ENCODE measurements around the gene KLHL13.
"Not testable (repeated sequence)": the region's sequence is repeated elsewhere in the genome, so short reads cannot be mapped to it uniquely, and the experiment has no call there.

KLHL13 gene

GRCh38 chrX:118129681-118130080 is 13.1 kb upstream of the KLHL13 start:
- Histone ChIP-seq H3K27me3 (ENCODE audit: control insufficient read depth in 1 of 2, insufficient read depth in 2 of 2, low read length in 2 of 2) (no peaks in the 10 kb centered on the region), H3K36me3 (ENCODE audit: control insufficient read depth in 2 of 2, insufficient read depth in 2 of 2, low read length in 2 of 2) (no peaks in the 10 kb centered on the region), H3K27ac (ENCODE audit: low read length) (no peak overlapping the region), H3K4me3 (ENCODE audit: low read length in 2 of 2) (no peak overlapping the region), H3K9me3 (ENCODE audit: control insufficient read depth in 2 of 2, low read length in 2 of 2) (no peaks in the 10 kb centered on the region), H3K4me1 (ENCODE audit: control insufficient read depth, insufficient read depth, low read length) (no peaks in the 10 kb centered on the region), H3K9ac (ENCODE audit: low read length in 2 of 2) (no peak overlapping the region)

- no peaks in the 10 kb centered on the region for H3K36me3 ChIP-seq (ENCODE audit: control insufficient read depth in 2 of 2, insufficient read depth in 2 of 2, low read length in 2 of 2)
- H3K4me1 ChIP-seq (ENCODE audit: control insufficient read depth, insufficient read depth, low read length), result no peaks in the 10 kb centered on the region
- no peak overlapping the region for H3K4me3 ChIP-seq (ENCODE audit: low read length in 2 of 2)
- no peak overlapping the region for H3K9ac ChIP-seq (ENCODE audit: low read length in 2 of 2)
- H3K27ac ChIP-seq (ENCODE audit: low read length), result no peak overlapping the region
- H3K27me3 ChIP-seq (ENCODE audit: control insufficient read depth in 1 of 2, insufficient read depth in 2 of 2, low read length in 2 of 2), result no peaks in the 10 kb centered on the region
- no peaks in the 10 kb centered on the region for H3K9me3 ChIP-seq (ENCODE audit: control insufficient read depth in 2 of 2, low read length in 2 of 2)
Observed at GRCh38 chrX:118128724-118129123, 12.1 kb upstream of the KLHL13 start.

DNA sequence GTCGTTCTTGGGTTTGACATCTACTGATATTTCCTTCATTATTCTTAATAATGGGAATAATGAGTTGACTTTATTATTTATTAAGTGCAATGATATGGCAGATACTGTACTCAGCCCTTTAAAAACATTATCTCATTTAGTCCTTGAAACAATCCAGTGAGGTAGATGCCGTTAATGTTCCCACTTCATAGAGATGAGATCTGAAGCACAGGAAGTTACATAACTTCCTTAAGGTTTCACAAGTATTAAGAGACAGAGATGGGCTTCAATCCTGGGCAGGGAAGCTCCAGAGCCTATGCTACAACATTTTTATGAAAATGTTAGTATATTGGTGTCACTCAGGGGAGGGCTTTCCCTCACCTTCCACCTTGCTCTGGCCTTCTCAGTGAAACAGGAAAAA is 9.7 kb upstream of the KLHL13 start:
- H3K27ac ChIP-seq (ENCODE audit: low read length), result no peak overlapping the region
- H3K9me3 ChIP-seq (ENCODE audit: control insufficient read depth in 2 of 2, low read length in 2 of 2), result no peaks in the 10 kb centered on the region
- H3K9ac ChIP-seq (ENCODE audit: low read length in 2 of 2), result no peak overlapping the region
- H3K4me1 ChIP-seq (ENCODE audit: control insufficient read depth, insufficient read depth, low read length), result no peaks in the 10 kb centered on the region
- H3K4me3 ChIP-seq (ENCODE audit: low read length in 2 of 2), result no peak overlapping the region
- H3K36me3 ChIP-seq (ENCODE audit: control insufficient read depth in 2 of 2, insufficient read depth in 2 of 2, low read length in 2 of 2), result no peaks in the 10 kb centered on the region
- no peaks in the 10 kb centered on the region for H3K27me3 ChIP-seq (ENCODE audit: control insufficient read depth in 1 of 2, insufficient read depth in 2 of 2, low read length in 2 of 2)

DNA sequence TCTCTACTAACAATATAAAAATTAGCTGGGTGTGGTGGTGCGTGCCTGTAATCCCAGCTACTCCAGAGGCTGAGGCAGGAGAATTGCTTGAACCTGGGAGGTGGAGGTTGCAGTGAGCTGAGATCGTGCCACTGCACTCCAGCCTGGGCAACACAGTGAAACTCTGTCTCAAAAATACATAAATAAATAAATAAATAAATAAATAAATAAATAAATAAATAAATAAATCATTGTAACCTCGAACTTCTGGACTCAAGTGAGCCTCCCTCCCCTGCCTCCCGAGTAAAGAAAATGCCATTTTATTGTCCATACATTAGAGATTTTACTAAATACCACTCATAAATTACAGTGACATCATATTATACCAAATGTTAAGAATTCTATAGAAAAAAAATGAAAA is 7.6 kb upstream of the KLHL13 start:
- not testable (repeated sequence) for H3K4me3 ChIP-seq (ENCODE audit: low read length in 2 of 2); H3K9ac ChIP-seq (ENCODE audit: low read length in 2 of 2); H3K27me3 ChIP-seq (ENCODE audit: control insufficient read depth in 1 of 2, insufficient read depth in 2 of 2, low read length in 2 of 2); H3K4me1 ChIP-seq (ENCODE audit: control insufficient read depth, insufficient read depth, low read length); H3K9me3 ChIP-seq (ENCODE audit: control insufficient read depth in 2 of 2, low read length in 2 of 2); H3K27ac ChIP-seq (ENCODE audit: low read length); H3K36me3 ChIP-seq (ENCODE audit: control insufficient read depth in 2 of 2, insufficient read depth in 2 of 2, low read length in 2 of 2)

GRCh38 chrX:118117741-118118140 is 1.1 kb upstream of the KLHL13 start:
- peak overlapping the region; percentile 3 for H3K27ac ChIP-seq (ENCODE audit: low read length)
- H3K9ac ChIP-seq (ENCODE audit: low read length in 2 of 2), result no peak overlapping the region
- peak overlapping the region in 1 of 2 donors; percentile 79 for H3K4me3 ChIP-seq (ENCODE audit: low read length in 2 of 2)
- H3K4me1 ChIP-seq (ENCODE audit: control insufficient read depth, insufficient read depth, low read length), result peaks cover 4% of the 10 kb centered on the region
- H3K9me3 ChIP-seq (ENCODE audit: control insufficient read depth in 2 of 2, low read length in 2 of 2), result no peaks in the 10 kb centered on the region
- no peaks in the 10 kb centered on the region for H3K36me3 ChIP-seq (ENCODE audit: control insufficient read depth in 2 of 2, insufficient read depth in 2 of 2, low read length in 2 of 2)
- no peaks in the 10 kb centered on the region for H3K27me3 ChIP-seq (ENCODE audit: control insufficient read depth in 1 of 2, insufficient read depth in 2 of 2, low read length in 2 of 2)

DNA sequence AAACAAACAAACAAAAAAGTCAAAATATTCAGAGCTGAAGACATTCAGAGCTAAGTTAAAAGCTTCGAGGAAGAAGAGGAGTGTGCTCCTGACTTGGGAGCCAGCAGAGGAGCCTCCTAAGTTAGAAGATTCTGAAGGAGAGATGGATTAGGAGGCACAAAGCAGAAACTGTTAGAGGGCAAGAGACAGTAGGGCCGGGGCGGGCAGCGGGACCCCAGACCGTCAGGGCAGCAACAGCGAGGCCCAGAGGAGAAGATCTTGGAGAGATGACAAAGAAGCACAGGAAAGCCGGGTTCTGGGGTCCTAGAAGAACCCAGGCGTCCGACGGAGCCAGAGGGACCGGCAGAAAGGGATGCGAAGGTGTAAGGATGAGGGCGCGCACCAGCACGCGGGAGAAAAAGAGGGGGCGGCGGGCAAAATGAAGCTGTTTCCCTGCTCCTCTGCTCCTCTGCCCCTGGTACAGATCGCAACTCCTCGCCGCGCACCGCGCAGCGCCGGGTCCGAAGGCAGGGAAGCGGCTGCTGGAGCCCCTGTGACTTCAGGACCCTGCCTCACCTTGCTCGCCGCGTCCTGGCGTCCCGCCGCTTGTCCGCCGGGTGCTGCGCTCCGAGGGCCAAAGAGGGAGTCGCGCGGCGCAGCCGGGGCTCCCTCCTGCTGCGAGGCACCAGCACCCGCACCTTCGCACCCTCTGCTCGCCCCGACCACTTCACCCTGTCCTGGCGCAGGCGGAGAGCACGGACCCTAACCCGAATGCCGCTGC is 477 bp downstream of the KLHL13 start:
- Histone ChIP-seq H3K4me3 (ENCODE audit: low read length in 2 of 2) (peak overlapping the region; percentile 62 to 79), H3K9me3 (ENCODE audit: control insufficient read depth in 2 of 2, low read length in 2 of 2) (no peaks in the 10 kb centered on the region), H3K4me1 (ENCODE audit: control insufficient read depth, insufficient read depth, low read length) (peaks cover 4% of the 10 kb centered on the region), H3K36me3 (ENCODE audit: control insufficient read depth in 2 of 2, insufficient read depth in 2 of 2, low read length in 2 of 2) (no peaks in the 10 kb centered on the region), H3K9ac (ENCODE audit: low read length in 2 of 2) (peak overlapping the region; percentile 51 to 68), H3K27me3 (ENCODE audit: control insufficient read depth in 1 of 2, insufficient read depth in 2 of 2, low read length in 2 of 2) (no peaks in the 10 kb centered on the region), H3K27ac (ENCODE audit: low read length) (peak overlapping the region; percentile 31)

- H3K9me3 ChIP-seq (ENCODE audit: control insufficient read depth in 2 of 2, low read length in 2 of 2), result no peaks in the 10 kb centered on the region
- H3K4me3 ChIP-seq (ENCODE audit: low read length in 2 of 2), result peak overlapping the region in 1 of 2 donors; percentile 79
- H3K36me3 ChIP-seq (ENCODE audit: control insufficient read depth in 2 of 2, insufficient read depth in 2 of 2, low read length in 2 of 2), result no peaks in the 10 kb centered on the region
- H3K27ac ChIP-seq (ENCODE audit: low read length), result no peak overlapping the region
- H3K27me3 ChIP-seq (ENCODE audit: control insufficient read depth in 1 of 2, insufficient read depth in 2 of 2, low read length in 2 of 2), result no peaks in the 10 kb centered on the region
- no peak overlapping the region for H3K9ac ChIP-seq (ENCODE audit: low read length in 2 of 2)
- H3K4me1 ChIP-seq (ENCODE audit: control insufficient read depth, insufficient read depth, low read length), result peaks cover 4% of the 10 kb centered on the region
Observed at GRCh38 chrX:118114971-118115370, 1.6 kb downstream of the KLHL13 start.

- Histone ChIP-seq H3K36me3 (ENCODE audit: control insufficient read depth in 2 of 2, insufficient read depth in 2 of 2, low read length in 2 of 2) (no peaks in the 10 kb centered on the region), H3K9ac (ENCODE audit: low read length in 2 of 2) (no peak overlapping the region), H3K4me1 (ENCODE audit: control insufficient read depth, insufficient read depth, low read length) (no peaks in the 10 kb centered on the region), H3K9me3 (ENCODE audit: control insufficient read depth in 2 of 2, low read length in 2 of 2) (no peaks in the 10 kb centered on the region), H3K4me3 (ENCODE audit: low read length in 2 of 2) (no peak overlapping the region), H3K27me3 (ENCODE audit: control insufficient read depth in 1 of 2, insufficient read depth in 2 of 2, low read length in 2 of 2) (no peaks in the 10 kb centered on the region), H3K27ac (ENCODE audit: low read length) (no peak overlapping the region)
Observed at GRCh38 chrX:118109065-118109464, 7.5 kb downstream of the KLHL13 start.

DNA sequence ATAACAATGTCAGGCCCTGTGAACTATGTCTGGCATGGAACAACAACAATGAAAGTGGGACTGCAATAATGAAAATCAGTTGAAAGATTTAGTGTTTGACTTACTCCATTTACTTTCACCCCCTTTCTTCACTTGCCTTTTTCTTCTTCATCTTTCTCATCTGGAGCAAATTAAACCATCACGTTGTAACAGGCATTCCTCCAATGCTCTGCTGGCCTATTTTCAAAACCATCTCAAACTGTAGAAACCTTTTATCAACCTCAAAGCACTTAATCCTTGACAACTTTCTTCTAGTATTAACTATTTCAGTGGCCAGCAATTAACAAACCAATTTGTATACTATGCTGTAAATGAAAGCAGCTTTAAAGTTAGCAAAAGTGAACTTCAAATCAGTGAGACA is 8.3 kb downstream of the KLHL13 start:
- H3K27ac ChIP-seq (ENCODE audit: low read length), result no peak overlapping the region
- H3K4me3 ChIP-seq (ENCODE audit: low read length in 2 of 2), result no peak overlapping the region
- no peaks in the 10 kb centered on the region for H3K27me3 ChIP-seq (ENCODE audit: control insufficient read depth in 1 of 2, insufficient read depth in 2 of 2, low read length in 2 of 2)
- H3K36me3 ChIP-seq (ENCODE audit: control insufficient read depth in 2 of 2, insufficient read depth in 2 of 2, low read length in 2 of 2), result no peaks in the 10 kb centered on the region
- no peaks in the 10 kb centered on the region for H3K9me3 ChIP-seq (ENCODE audit: control insufficient read depth in 2 of 2, low read length in 2 of 2)
- H3K9ac ChIP-seq (ENCODE audit: low read length in 2 of 2), result no peak overlapping the region
- no peaks in the 10 kb centered on the region for H3K4me1 ChIP-seq (ENCODE audit: control insufficient read depth, insufficient read depth, low read length)

- Histone ChIP-seq H3K4me3 (ENCODE audit: low read length in 2 of 2) (no peak overlapping the region), H3K9me3 (ENCODE audit: control insufficient read depth in 2 of 2, low read length in 2 of 2) (no peaks in the 10 kb centered on the region), H3K9ac (ENCODE audit: low read length in 2 of 2) (no peak overlapping the region), H3K36me3 (ENCODE audit: control insufficient read depth in 2 of 2, insufficient read depth in 2 of 2, low read length in 2 of 2) (no peaks in the 10 kb centered on the region), H3K27ac (ENCODE audit: low read length) (no peak overlapping the region), H3K27me3 (ENCODE audit: control insufficient read depth in 1 of 2, insufficient read depth in 2 of 2, low read length in 2 of 2) (no peaks in the 10 kb centered on the region), H3K4me1 (ENCODE audit: control insufficient read depth, insufficient read depth, low read length) (no peaks in the 10 kb centered on the region)
Observed at GRCh38 chrX:118100091-118100490, 16.5 kb downstream of the KLHL13 start.

DNA sequence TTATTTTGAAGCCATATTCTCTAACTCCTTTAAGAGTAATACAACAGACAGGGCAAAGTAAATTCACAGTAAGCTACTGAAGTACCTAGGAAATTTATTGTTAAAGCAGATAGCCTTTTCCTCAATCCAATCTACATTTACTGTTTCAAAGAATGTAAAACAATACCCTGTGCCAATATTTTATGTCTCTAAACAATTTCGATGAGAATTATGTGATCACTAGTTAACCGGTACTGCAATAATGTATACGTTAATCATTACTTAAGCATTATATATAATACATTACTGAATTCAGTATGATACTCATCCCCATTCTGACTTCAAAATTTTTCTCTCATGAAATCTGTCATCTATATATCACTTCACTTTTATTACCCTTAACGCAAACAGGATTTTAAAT is 28.5 kb downstream of the KLHL13 start:
- no peak overlapping the region for H3K27ac ChIP-seq (ENCODE audit: low read length)
- no peaks in the 10 kb centered on the region for H3K4me1 ChIP-seq (ENCODE audit: control insufficient read depth, insufficient read depth, low read length)
- no peak overlapping the region for H3K4me3 ChIP-seq (ENCODE audit: low read length in 2 of 2)
- H3K9me3 ChIP-seq (ENCODE audit: control insufficient read depth in 2 of 2, low read length in 2 of 2), result no peaks in the 10 kb centered on the region
- H3K36me3 ChIP-seq (ENCODE audit: control insufficient read depth in 2 of 2, insufficient read depth in 2 of 2, low read length in 2 of 2), result no peaks in the 10 kb centered on the region
- no peak overlapping the region for H3K9ac ChIP-seq (ENCODE audit: low read length in 2 of 2)
- H3K27me3 ChIP-seq (ENCODE audit: control insufficient read depth in 1 of 2, insufficient read depth in 2 of 2, low read length in 2 of 2), result no peaks in the 10 kb centered on the region

All from stomach smooth muscle (tissue), 2 donors.